OCI-M2 (cell line): ENCODE results near the gene CCDC192.

Experiments used
- DNase-seq: peaks from one replicate; lab custom pipeline; 2025; ENCODE audit not compliant: unreplicated experiment; lab: John Stamatoyannopoulos, UW

Gene CCDC192

DNA sequence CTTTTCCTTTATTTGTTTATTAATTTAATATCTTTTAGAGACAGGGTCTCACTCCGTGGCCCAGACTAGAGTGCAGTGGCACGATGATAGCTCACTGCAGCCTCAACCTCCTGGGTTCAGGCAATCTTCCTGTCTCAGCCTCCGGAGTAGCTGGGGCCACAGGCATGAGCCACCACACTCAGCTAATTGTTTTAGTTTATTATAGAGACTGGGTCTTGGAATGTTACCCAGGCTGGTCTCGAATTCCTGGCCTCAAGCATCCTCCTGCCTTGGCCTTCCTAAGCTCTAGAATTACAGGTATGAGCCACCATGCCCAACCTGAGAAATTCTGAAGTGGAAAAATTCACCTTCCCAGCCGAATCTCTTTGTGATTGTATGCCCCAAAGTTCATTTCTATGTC is 240.9 kb downstream of the CCDC192 start:
- DNase-seq = no peak

GRCh38 chr5:127947941-127948340 is 244.8 kb downstream of the CCDC192 start:
- DNase-seq = no peak

DNA sequence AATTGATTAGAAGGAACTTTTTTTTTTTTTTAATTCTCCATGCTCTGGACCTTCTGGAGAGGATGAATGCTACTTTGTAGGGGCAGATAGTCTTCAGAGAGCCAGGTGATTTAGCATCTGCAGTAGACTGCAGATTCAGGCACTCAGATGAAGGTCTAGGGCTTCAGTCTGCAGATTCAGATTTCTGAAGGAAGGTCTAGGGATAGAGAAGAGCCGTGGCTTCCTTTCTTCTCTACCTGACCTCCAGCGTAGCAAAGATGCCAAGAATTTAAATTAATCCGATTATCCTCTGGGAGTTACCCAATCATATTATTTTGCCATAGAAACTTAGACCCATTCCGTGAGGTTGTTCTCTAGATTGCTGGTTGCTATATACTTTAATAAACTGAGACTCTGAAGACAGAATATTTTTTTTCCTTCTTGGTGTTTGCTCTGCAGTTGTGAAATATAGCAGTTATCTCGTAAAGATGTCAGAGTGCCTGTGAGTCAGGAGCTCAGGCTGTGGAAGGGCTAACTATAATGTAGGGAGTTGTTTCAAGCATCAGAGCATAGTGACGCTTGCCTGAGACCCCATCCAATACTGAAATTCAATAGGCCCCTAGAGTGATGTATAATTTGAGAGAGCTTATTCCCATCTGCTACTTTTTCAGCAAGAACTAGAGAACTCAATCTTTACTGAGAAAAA is 247.7 kb downstream of the CCDC192 start:
- DNase-seq = no peak

DNA sequence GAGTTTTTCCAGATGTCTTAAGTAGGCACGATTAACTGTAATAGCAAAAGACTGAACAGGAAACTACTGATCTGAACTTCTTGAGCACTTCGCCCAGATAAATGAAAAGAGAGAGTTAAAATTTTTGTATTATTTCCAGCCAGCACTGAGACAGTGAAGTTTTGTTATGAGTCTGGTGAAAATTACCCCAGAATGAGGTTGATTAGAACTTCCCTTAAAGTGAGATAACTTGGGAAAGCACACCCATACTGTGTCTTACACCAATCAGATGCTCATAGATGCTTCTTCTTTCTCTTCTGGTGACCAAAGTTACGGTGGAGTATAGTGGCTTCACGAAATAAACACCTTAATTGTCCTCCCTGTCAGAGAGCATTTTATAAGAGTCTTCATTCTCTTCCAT is 248.6 kb downstream of the CCDC192 start:
- no peak for DNase-seq

DNA sequence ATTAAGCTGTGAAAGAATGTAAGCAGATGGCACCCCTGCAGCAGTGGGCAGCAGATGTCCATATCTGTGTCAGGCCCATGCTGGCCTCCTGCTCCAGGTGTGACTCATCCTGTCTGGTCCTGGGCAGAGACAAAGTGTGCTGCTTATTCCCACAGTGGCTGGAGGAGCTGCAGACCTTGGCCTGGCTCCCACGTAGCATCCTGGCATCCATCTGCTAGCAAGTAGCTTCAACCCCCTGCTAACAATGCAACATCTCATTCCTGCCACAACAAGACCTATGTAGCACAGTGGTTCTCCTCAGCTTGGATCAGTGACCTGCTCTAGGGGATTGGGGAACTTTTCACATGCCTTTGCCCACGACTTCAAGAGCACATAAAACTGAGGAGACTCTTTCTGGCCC is 254.0 kb downstream of the CCDC192 start:
- no peak for DNase-seq

DNA sequence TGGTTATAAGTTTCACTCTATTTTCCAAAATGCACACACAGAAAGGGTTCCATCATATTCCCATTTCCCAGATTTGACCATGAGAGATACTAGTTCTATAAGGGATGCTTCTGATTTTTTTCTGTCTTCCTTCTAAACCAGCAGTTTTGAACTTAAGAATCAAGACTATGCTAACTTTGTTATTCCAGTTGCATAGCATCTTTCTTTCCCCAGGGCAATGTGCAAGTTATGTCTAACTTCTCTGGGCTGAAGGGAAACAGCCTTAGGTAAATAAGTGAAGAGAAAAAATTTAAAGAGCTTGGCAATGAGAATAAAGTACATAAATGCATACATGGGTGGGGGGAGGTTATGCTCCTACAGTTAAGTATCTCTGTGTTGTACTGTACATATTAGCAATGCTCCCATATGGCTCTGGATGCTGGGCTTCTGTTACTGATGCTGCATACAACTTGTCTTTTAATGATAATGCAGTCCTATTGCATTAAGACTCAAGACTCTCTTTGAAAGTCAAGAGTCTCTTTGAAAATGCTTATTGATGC is 254.6 kb downstream of the CCDC192 start:
- DNase-seq = no peak

DNA sequence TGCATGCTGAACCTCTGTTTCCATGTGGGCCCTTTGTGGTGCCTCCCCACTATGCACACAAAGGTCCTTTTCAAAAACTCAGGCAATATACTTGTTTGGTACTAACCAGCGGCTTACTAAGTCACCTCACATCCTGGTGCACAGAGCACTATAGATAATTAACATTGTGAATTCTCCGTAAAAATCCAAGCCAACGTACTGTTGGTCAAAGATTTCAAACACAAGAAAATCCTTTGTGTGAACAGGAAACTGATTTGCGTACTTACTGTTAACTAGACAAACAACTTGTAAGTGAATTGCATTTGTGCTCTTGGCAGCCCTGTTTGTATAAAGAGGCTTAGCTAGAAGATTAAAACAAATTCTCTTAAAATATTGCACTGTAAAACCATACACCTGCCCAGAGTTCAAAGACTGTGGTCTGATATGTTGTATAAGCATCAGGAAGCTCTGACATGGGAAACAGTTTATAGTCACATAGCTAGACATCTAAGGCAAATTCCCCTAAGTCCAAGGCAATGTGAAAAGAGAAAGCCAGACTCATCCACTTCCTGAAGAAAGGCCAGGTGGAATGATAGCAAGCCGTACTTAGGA is 255.3 kb downstream of the CCDC192 start:
- DNase-seq = no peak

DNA sequence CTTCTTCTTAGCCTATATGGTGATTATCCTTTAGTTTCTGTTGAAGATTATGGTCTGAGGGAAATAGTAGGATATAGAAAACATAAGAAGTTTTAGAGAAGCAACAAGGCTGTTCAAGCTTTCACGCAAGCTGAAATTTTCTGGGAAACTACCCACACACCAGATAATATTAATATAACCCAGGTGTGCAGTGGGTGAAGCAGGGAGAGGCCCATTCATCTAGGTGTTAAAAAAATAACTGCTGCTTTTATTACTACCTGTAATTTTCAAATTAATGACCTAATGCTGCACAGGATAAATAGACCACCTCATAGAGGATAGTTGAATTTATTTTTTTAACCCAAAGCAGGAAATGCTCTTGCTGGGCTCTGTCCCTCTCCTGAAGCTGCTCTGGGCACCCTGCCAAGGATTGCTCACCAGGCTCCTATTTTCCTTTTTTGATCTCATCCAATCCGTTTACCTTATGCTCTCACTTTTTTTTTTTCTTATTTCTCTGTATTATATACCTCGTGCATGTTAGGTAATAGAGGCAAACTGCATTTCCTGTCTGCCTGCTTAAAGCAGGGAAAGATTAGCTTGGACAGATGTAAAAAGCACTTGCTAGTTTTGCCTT is 256.1 kb downstream of the CCDC192 start:
- DNase-seq = no peak

- DNase-seq = no peak
Observed at GRCh38 chr5:127960270-127960691, 257.1 kb downstream of the CCDC192 start.

DNA sequence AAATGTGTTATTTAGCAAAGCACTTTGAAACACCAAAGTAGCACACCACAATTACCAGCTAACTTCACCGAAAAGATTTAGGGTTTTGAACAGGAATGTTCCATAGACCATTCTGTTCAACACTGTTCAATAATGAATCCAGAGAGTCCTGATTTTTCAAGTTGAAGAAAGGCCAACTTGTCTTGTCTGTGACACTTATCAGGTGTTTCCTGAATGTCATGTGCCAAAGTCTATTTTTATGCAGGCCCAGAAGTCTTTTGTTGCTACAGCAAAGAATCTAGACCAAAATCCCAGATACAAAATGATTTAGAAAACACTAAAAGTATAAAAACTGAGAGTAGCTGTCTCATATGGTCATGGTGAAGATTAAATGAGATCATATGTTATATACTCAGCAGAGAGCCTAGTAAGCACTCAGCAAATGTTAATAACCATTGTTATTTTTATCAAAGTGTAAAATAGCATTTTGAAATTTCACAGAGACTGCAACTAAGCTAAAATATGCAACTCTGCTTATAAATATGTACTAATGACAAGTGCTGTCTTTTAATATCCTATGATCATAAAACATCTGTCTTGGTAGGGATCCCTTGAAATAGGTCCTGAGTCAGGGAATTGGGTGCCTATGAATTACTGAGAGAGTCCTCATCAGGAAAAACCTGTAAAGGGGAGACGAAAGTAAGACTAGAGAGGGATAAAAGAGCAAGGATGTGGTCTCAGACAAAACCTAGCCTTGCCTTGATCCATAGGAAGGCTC is 258.0 kb downstream of the CCDC192 start:
- DNase-seq = no peak

- DNase-seq = no peak
Observed at GRCh38 chr5:127961763-127962145, 258.6 kb downstream of the CCDC192 start.

GRCh38 chr5:127962491-127962890 is 259.3 kb downstream of the CCDC192 start:
- no peak for DNase-seq

DNA sequence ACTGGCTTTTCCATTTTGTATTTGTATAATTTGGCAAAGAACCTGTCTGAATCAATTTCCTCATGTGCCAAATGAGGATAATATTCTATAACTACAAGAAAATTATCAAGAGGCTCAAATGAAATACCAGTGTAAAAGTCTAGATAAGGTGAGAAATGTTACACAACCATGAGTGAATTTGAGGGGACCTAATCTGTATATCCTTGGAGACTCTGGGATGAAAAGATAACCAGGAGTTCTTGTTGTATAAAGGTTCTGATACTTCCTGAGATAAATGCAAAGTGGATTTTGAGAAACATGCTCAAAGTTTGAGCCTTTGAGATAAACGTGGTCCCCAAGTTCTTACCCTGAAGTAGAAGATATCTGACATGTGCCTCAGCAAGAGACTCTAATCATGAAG is 260.0 kb downstream of the CCDC192 start:
- DNase-seq = no peak

- no peak for DNase-seq
Observed at GRCh38 chr5:127963931-127964330, 260.7 kb downstream of the CCDC192 start.

DNA sequence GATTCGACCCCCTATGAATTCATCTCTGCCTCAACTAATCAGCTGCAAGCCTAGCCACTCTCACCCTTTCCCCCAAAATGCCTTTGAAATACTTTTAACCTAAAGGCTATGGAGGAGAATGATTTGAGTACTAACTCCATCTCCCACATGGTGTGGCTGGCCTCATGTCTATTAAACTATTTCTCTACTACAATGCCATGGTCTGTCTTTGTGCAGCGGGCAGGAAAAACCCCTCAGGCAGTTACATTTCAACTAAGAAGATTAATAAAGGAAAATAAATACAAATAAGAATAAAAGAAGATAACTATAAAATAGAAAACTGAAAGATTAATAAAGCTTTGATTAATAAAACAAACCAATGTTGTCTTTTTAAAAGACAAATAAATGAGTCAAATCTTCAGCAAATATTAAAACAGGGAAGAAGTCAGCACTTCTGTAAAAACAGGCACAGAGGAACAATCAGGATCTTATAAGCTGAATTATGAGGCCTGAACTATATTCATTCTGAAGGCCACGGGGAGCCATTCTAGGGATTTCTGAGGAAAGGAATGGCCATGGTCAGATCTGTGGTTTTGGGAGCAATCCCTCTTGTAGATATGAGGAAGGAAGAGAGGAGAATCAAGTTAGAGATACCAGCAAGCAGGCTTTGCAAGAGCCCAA is 264.3 kb downstream of the CCDC192 start:
- DNase-seq = no peak

- DNase-seq = no peak
Observed at GRCh38 chr5:127967983-127968592, 264.9 kb downstream of the CCDC192 start.

- DNase-seq = no peak
Observed at GRCh38 chr5:127969002-127969401, 265.8 kb downstream of the CCDC192 start.

DNA sequence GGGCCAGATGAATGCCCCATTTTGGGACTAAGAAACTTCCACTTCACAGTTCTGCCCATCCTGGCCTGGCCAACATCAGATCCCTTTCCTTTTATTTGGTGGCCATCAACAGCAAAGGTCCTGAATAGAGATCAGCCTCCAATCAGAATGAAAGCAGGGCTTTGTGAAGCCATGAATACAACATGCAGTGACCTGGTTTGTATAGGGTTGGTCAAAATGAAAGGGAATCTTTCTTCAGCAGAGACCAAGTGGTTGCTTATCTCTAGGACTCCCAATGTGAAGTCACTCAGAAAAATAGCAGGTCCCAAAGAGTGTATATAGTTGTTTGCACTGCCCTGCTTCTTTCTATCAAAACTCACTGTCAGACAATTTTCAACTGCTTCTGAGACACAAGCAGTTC is 266.5 kb downstream of the CCDC192 start:
- DNase-seq = no peak

- no peak for DNase-seq
Observed at GRCh38 chr5:127970081-127970480, 266.9 kb downstream of the CCDC192 start.

GRCh38 chr5:127970854-127971425 is 267.7 kb downstream of the CCDC192 start:
- DNase-seq = no peak
